ENCODE measurements around the gene PLAU.

DNA sequence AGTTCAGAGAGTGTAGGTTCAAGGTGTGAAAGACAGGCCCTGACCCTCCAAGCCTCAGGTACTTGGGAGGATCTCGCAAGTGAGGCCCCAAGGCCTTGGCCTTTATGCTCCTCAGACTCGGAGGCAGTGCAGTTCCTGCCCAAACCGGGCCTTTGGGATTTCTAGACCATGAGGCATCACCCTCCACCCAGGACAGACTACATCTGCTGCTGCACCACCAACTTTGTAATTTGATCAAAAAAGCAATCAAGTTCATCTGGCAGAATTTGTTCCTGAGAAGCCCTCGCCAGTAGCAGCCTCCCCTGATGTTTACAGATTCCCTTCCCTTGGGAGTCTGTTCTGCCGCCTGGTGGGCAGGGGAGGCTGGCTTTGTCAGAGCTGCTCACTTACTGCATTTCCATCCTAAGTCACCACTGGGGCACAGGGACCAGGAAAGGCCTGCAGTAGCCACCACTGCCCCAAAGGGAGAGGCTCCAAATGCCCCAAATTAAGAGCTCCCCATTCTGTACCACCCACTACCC lies 38.7 kb upstream of the PLAU start:
- TF ChIP-seq SP1 (IDR thresholded peaks at IDR 0.05) (no peak), BHLHE40 (IDR thresholded peaks at IDR 0.05; ENCODE audit: borderline replicate concordance) (no peak), FOXK2 (IDR thresholded peaks at IDR 0.05) (no peak), TARDBP (IDR thresholded peaks at IDR 0.05) (no peak), ELF4 (IDR thresholded peaks at IDR 0.05) (no peak), FOXM1 (IDR thresholded peaks at IDR 0.05; ENCODE audit: borderline replicate concordance) (no peak), ZNF384 (IDR thresholded peaks at IDR 0.05) (no peak)
- TF ChIP-seq, protein P1, sequence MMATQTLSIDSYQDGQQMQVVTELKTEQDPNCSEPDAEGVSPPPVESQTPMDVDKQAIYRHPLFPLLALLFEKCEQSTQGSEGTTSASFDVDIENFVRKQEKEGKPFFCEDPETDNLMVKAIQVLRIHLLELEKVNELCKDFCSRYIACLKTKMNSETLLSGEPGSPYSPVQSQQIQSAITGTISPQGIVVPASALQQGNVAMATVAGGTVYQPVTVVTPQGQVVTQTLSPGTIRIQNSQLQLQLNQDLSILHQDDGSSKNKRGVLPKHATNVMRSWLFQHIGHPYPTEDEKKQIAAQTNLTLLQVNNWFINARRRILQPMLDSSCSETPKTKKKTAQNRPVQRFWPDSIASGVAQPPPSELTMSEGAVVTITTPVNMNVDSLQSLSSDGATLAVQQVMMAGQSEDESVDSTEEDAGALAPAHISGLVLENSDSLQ (IDR thresholded peaks at IDR 0.05), result no peak

All from HEK293T (cell line).